ENCODE data around the gene ZBTB47.

The ZBTB47 gene

DNA sequence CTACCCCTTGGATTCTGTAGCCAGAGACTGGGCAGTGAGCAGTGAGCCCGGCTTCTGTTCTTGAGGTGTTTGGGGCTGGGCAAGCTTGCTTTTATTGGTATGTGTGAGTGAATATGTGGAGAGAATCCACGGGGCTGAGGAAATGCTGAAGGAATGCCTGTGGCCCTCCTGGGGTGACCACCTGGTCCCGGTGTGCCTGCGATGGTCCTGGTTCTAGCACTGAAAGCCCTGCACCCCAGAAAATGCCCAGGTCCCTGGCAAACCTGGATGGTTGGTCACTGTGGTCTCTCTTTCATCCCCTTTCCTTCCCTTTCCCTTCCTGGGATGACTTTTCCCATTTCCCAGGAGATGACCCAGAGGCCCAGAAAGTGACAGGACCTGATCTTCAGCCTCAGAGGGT is 4.2 kb downstream of the ZBTB47 start:
- DNase-seq (ENCODE audit: insufficient read length, low spot score): no peak
- TF ChIP-seq, protein P1, sequence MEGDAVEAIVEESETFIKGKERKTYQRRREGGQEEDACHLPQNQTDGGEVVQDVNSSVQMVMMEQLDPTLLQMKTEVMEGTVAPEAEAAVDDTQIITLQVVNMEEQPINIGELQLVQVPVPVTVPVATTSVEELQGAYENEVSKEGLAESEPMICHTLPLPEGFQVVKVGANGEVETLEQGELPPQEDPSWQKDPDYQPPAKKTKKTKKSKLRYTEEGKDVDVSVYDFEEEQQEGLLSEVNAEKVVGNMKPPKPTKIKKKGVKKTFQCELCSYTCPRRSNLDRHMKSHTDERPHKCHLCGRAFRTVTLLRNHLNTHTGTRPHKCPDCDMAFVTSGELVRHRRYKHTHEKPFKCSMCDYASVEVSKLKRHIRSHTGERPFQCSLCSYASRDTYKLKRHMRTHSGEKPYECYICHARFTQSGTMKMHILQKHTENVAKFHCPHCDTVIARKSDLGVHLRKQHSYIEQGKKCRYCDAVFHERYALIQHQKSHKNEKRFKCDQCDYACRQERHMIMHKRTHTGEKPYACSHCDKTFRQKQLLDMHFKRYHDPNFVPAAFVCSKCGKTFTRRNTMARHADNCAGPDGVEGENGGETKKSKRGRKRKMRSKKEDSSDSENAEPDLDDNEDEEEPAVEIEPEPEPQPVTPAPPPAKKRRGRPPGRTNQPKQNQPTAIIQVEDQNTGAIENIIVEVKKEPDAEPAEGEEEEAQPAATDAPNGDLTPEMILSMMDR (IDR thresholded peaks at IDR 0.05; ENCODE audit: insufficient read depth, missing control alignments): no peak

DNA sequence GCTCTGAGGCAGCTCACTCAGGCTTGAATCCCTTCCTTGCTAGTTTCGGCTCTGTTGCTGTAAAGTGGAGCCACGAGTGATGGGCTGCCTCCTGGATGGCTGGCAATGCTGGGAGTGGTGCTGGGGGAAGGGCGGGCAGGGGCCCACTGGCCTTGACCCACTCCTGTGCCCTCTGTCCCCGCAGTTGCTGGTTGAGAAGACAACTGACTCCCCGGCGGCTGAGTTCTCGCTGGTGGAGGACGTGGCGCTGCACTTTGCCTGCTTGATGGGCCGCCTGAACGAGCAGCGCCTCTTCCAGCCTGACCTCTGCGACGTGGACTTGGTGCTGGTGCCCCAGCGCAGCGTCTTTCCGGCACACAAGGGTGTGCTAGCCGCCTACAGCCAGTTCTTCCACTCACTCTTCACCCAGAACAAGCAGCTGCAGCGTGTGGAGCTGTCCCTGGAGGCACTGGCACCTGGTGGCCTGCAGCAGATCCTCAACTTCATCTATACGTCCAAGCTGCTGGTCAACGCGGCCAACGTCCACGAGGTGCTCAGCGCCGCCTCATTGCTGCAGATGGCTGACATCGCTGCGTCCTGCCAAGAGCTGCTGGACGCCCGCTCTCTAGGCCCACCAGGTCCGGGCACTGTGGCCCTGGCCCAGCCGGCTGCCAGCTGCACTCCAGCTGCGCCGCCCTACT is 4.7 kb downstream of the ZBTB47 start:
- TF ChIP-seq, protein P1 (IDR thresholded peaks at IDR 0.05; ENCODE audit: insufficient read depth, missing control alignments): no peak
- FAIRE-seq (no peak), DNase-seq (ENCODE audit: insufficient read length, low spot score) (no peak)

More for the DNA sequence above, 4.2 kb downstream of the ZBTB47 start:
- FAIRE-seq: no peak

DNA sequence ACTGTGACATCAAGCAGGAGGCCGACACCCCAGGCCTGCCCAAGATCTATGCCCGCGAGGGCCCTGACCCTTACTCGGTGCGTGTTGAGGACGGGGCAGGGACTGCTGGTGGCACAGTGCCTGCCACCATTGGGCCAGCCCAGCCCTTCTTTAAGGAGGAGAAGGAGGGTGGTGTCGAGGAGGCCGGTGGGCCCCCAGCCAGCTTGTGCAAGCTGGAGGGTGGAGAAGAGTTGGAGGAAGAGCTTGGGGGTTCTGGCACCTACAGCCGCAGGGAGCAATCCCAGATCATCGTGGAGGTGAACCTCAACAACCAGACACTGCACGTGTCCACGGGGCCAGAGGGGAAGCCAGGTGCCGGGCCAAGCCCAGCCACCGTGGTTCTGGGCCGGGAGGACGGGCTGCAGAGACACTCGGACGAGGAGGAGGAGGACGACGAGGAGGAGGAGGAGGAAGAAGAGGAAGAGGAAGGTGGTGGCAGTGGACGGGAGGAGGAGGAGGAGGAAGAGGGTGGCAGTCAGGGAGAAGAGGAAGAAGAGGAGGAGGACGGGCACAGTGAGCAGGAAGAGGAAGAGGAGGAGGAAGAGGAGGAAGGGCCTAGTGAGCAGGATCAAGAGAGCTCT is 5.4 kb downstream of the ZBTB47 start:
- no peak for DNase-seq (ENCODE audit: insufficient read length, low spot score)
- no peak for FAIRE-seq
- TF ChIP-seq, protein P1 (IDR thresholded peaks at IDR 0.05; ENCODE audit: insufficient read depth, missing control alignments): no peak

DNA sequence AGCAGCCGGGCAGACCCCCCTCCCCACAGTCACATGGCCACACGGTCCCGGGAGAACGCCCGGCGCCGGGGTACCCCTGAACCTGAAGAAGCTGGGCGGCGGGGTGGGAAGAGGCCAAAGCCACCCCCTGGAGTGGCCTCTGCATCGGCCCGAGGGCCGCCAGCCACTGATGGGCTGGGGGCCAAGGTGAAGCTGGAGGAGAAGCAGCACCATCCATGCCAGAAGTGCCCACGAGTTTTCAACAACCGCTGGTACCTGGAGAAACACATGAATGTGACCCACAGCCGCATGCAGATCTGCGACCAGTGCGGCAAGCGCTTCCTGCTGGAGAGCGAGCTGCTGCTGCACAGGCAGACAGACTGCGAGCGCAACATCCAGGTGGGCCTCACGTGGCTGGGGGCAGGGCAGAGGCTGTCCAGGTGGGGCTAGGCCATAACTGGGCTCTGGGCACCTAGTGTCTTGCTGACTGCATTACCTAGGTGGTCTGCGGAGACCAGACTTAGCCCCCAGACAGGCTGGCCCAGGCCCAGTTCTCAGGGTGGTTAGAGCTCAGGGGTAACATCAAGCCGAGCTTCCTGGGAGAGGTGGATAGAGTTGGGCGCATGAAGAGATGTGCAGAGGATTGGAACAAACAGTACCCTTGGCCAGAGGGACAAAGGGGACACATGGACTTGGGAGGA is 6.1 kb downstream of the ZBTB47 start:
- TF ChIP-seq, protein P1 (IDR thresholded peaks at IDR 0.05; ENCODE audit: insufficient read depth, missing control alignments): no peak
- no peak for FAIRE-seq
- DNase-seq (ENCODE audit: insufficient read length, low spot score): no peak

DNA sequence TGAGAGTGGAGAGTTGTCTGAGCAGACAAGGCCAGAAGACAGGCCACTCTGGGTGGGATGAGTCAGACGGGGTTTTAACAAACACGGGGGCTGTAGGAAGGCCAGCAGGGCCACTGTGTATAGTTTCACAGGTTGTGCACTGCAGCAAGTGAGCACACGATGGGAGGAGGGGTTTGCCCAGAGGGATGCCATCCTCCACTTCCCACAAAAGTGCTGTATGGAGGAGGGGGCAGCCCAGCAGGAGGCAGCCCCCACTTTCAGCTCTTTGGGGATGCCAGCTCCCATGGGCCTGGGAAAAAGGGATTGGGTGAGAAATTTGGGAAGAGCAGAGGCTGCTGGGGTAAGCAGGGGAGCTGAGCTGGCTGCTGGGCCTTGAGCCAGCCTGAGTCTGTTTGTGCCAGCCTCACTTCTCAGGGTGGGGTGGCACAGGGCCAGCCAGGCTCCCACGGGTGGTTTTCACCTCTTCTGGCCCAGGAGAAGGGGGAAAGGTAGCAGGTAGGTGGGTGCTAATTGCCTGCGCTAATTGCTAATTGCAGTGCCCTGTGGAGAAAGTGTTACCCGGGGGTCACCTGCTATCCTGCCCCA is 6.7 kb downstream of the ZBTB47 start:
- DNase-seq (ENCODE audit: insufficient read length, low spot score) (no peak), FAIRE-seq (no peak)
- TF ChIP-seq, protein P1 (IDR thresholded peaks at IDR 0.05; ENCODE audit: insufficient read depth, missing control alignments): no peak

DNA sequence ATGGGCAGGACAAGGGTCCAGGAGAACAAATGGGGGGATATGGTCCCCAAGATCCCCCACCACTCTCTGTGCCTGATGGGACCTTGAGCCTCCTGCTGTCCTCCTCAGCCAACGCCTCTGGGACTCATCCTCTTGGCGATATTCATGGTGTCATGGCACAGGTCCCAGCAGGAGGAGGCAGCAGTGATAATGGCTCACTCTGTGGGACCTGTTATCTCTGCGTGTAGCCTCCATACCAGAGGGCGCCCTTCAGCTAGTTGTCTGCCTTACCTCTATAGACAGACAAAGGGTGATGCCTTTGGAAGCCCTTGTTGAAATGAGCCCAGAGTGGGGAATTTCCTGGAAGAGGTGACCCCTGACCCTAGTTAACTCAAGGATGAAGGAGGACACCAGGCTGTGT is 7.4 kb downstream of the ZBTB47 start:
- no peak for DNase-seq (ENCODE audit: insufficient read length, low spot score)
- no peak for FAIRE-seq
- TF ChIP-seq, protein P1 (IDR thresholded peaks at IDR 0.05; ENCODE audit: insufficient read depth, missing control alignments): peak; percentile 22
